Mucosa of stomach (tissue), 1 donor: ENCODE measurements around the gene TBC1D32.
A peak's percentile ranks its signal among the peaks of the same experiment; 100 is the strongest.
"Not testable (repeated sequence)": the region's sequence is repeated elsewhere in the genome, so short reads cannot be mapped to it uniquely, and the experiment has no call there.

Experiments
- H3K27me3 ChIP-seq: one replicate; pipeline ENCODE4 v1.7.0; 2013; ENCODE audit warnings: mild to moderate bottlenecking, low read length; ENCODE audit not compliant: control insufficient read depth, insufficient read depth
- H3K36me3 ChIP-seq: one replicate; pipeline ENCODE4 v1.7.0; 2013; ENCODE audit warnings: low read length; ENCODE audit not compliant: control insufficient read depth, insufficient read depth
- H3K4me1 ChIP-seq: one replicate; pipeline ENCODE4 v1.7.0; 2013; ENCODE audit warnings: mild to moderate bottlenecking, low read length; ENCODE audit not compliant: control insufficient read depth, insufficient read depth
- H3K4me3 ChIP-seq: one replicate; pipeline ENCODE4 v1.7.0; 2013; ENCODE audit warnings: low read length
- H3K9ac ChIP-seq: one replicate; pipeline ENCODE4 v1.7.0; 2013; ENCODE audit warnings: mild to moderate bottlenecking, low read length, moderate library complexity
- H3K9me3 ChIP-seq: one replicate; pipeline ENCODE4 v1.7.0; 2013; ENCODE audit warnings: mild to moderate bottlenecking, low read length, moderate library complexity; ENCODE audit not compliant: control insufficient read depth
- donor health status: Pancreatic carcinoma.

Gene TBC1D32

DNA sequence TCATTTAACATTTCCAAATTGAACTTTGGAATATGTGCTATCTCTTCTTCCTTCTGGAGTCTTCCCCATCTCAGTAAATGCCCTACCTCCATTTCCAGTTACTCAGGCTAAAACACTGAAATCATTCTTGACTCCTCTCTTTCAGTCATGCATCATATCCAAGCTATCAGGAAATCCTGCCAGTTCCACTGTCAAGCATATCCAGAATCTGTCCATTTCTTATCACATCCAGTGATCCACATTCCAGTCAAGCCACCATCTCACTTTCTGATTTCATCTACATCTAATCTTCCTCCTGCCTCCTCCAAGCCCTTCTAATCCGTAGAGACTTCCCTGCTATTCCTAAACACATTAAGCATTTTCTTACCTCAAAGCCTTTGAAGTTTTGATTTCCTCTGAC lies 15.3 kb upstream of the TBC1D32 start:
- no peak overlapping the region for H3K9ac ChIP-seq
- H3K4me1 ChIP-seq: no peaks in the 10 kb centered on the region
- H3K9me3 ChIP-seq: no peaks in the 10 kb centered on the region
- H3K27me3 ChIP-seq: no peaks in the 10 kb centered on the region
- no peaks in the 10 kb centered on the region for H3K36me3 ChIP-seq
- H3K4me3 ChIP-seq: no peak overlapping the region

DNA sequence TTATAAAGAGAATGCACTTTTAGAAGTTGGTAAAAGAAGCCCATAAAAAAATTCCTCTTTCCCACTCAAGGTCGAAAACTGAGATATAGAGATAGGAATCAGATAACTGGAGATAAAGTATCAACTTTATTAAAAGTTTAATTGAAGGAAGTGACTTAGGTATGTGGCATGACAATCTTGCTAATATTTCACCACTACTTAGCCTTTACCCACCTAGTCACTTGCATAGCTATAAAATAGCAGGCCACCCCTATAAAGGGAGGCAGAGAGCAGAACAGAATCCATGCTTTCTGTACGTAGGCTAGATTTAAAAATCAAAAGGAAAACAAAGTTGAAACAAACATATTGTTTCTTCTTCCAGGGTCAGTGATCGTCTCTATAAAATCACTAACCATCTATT lies 13.2 kb upstream of the TBC1D32 start:
- Histone ChIP-seq H3K4me1 (no peaks in the 10 kb centered on the region), H3K27me3 (no peaks in the 10 kb centered on the region), H3K4me3 (no peak overlapping the region), H3K9ac (no peak overlapping the region), H3K36me3 (no peaks in the 10 kb centered on the region), H3K9me3 (no peaks in the 10 kb centered on the region)

GRCh38 chr6:121344539-121344938 lies 10.3 kb upstream of the TBC1D32 start:
- no peaks in the 10 kb centered on the region for H3K27me3 ChIP-seq
- H3K9me3 ChIP-seq: no peaks in the 10 kb centered on the region
- H3K4me3 ChIP-seq: no peak overlapping the region
- H3K9ac ChIP-seq: no peak overlapping the region
- no peaks in the 10 kb centered on the region for H3K36me3 ChIP-seq
- H3K4me1 ChIP-seq: no peaks in the 10 kb centered on the region

- Histone ChIP-seq H3K27me3 (no peaks in the 10 kb centered on the region), H3K36me3 (no peaks in the 10 kb centered on the region), H3K9ac (no peak overlapping the region), H3K9me3 (no peaks in the 10 kb centered on the region), H3K4me1 (no peaks in the 10 kb centered on the region), H3K4me3 (no peak overlapping the region)
Measured at GRCh38 chr6:121339639-121340226, 5.5 kb upstream of the TBC1D32 start.

GRCh38 chr6:121338956-121339355 lies 4.7 kb upstream of the TBC1D32 start:
- no peaks in the 10 kb centered on the region for H3K4me1 ChIP-seq
- H3K27me3 ChIP-seq: no peaks in the 10 kb centered on the region
- no peak overlapping the region for H3K9ac ChIP-seq
- no peaks in the 10 kb centered on the region for H3K9me3 ChIP-seq
- no peak overlapping the region for H3K4me3 ChIP-seq
- no peaks in the 10 kb centered on the region for H3K36me3 ChIP-seq

GRCh38 chr6:121338366-121338765 lies 4.1 kb upstream of the TBC1D32 start:
- H3K4me1 ChIP-seq: no peaks in the 10 kb centered on the region
- no peak overlapping the region for H3K9ac ChIP-seq
- H3K36me3 ChIP-seq: no peaks in the 10 kb centered on the region
- H3K4me3 ChIP-seq: no peak overlapping the region
- no peaks in the 10 kb centered on the region for H3K9me3 ChIP-seq
- H3K27me3 ChIP-seq: no peaks in the 10 kb centered on the region

- Histone ChIP-seq H3K9me3 (no peaks in the 10 kb centered on the region), H3K4me3 (peak overlapping the region; percentile 83), H3K36me3 (no peaks in the 10 kb centered on the region), H3K9ac (peak overlapping the region; percentile 93), H3K4me1 (no peaks in the 10 kb centered on the region), H3K27me3 (no peaks in the 10 kb centered on the region)
Measured at GRCh38 chr6:121335087-121336008, 1.1 kb upstream of the TBC1D32 start.

DNA sequence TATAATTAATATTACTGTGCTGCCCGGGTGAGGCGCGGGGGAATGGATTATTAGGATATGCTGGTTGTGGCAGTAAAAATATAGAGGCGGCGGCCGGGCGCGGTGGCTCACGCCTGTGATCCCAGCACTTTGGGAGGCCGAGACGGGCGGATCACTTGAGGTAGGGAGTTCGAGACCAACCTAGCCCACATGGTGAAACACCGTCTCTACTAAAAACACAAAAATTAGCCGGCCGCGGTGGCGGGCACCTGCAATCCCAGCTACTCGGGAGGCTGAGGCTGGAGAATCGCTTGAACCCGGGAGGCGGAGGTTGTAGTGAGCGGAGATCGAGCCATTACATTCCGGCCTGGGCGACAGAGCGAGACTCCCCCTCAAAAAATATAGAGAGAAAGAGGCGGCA lies 586 bp downstream of the TBC1D32 start:
- peak overlapping the region; percentile 93 for H3K9ac ChIP-seq
- peak overlapping the region; percentile 83 for H3K4me3 ChIP-seq
- not testable (repeated sequence) for H3K36me3 ChIP-seq, H3K9me3 ChIP-seq, H3K27me3 ChIP-seq, H3K4me1 ChIP-seq

DNA sequence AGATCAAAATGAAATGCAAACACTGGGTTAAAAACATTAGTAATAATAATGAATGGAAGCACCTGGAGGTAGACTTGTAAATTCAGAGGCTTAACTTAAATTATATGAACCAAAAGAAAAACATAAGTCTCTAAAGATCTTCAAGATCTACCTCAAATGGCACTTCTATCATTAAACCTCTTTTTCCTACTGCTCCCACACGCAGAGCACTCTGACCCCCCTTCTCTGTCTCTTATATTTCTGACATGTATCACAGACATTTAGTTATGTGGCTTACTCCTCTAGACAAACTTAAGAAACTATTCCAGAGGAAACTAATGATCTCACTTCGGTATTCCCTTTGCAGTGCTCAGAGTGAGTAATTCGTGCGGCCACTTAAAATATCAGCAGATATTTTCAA lies 1.1 kb downstream of the TBC1D32 start:
- Histone ChIP-seq H3K4me3 (no peak overlapping the region), H3K27me3 (no peaks in the 10 kb centered on the region)

DNA sequence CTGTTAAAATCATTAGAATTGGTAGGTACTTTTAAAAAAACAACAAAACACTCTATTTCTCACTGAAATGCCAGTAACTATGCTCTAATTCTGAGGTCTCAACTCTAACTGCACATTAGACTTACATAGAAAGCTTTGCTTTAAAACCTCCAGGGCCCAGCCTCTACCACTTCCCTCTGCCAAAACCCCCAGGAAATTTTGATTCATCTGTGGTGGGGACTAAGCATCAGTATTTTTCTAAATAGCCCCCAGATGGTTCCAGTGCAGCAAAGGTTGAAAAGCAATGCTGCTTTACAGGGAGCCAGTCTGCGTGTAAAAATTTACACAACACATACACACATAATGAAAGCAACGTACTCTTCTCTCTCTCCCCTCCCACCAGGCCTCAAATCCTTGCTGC lies 3.8 kb downstream of the TBC1D32 start:
- H3K4me1 ChIP-seq: no peaks in the 10 kb centered on the region
- no peak overlapping the region for H3K4me3 ChIP-seq
- no peaks in the 10 kb centered on the region for H3K27me3 ChIP-seq
- no peak overlapping the region for H3K9ac ChIP-seq
- H3K36me3 ChIP-seq: no peaks in the 10 kb centered on the region
- no peaks in the 10 kb centered on the region for H3K9me3 ChIP-seq

More for the DNA sequence above, 1.1 kb downstream of the TBC1D32 start:
- Histone ChIP-seq H3K4me1 (no peaks in the 10 kb centered on the region), H3K9ac (no peak overlapping the region), H3K36me3 (no peaks in the 10 kb centered on the region), H3K9me3 (no peaks in the 10 kb centered on the region)

DNA sequence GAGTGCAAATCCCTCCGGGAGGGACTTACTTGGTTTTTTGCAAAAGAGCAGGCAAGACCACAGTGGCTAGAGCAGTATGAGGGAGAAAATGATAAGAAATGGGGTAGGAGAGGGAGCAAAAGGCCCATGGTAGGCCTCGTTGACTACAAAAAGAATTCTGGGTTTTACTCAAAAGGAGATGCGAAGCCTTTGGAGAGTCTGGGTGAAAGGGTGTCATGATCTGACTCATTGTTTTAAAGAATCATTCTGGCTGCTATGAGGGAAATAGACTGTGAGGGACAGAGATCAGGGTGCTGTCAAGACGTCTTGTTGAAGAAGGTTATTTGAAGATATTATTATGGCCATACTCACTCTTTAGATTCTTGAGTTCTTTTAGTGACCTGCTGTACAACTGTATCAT lies 13.0 kb downstream of the TBC1D32 start:
- Histone ChIP-seq H3K4me3 (no peak overlapping the region), H3K4me1 (peaks cover 3% of the 10 kb centered on the region), H3K9me3 (no peaks in the 10 kb centered on the region), H3K36me3 (no peaks in the 10 kb centered on the region), H3K9ac (no peak overlapping the region), H3K27me3 (no peaks in the 10 kb centered on the region)

DNA sequence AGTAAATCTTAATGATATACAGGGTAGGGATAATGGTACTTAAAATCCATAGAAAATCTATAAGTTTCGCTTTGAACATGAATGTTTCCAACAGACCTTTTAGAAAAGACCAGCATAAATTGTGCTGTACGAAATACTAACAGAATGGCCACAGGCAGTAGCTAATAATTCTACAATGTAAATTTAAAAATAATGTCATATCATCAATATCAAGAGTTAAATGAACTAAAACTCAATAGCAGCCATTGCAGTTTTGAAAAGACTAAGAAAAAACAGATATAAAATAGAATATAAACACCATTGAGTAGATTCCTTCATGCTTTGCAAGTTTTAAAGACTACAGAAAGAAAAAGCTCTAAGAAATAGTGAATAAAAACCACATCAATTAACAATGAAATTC lies 14.7 kb downstream of the TBC1D32 start:
- H3K9ac ChIP-seq: no peak overlapping the region
- no peaks in the 10 kb centered on the region for H3K9me3 ChIP-seq
- peaks cover 3% of the 10 kb centered on the region for H3K4me1 ChIP-seq
- no peaks in the 10 kb centered on the region for H3K36me3 ChIP-seq
- H3K27me3 ChIP-seq: no peaks in the 10 kb centered on the region
- H3K4me3 ChIP-seq: no peak overlapping the region
